RWPE2 (cell line): ENCODE measurements around the gene TMEM106C.

Source experiments
- ATAC-seq: fragments of 200-7000 bp; cut with Tn5 transposase; 3 replicates; pipeline ENCODE4 v1.9.1; 2021; ENCODE audit warnings: low read depth
- DNase-seq: peaks from one replicate; pipeline ENCODE4 v3.0.0-alpha.2; 2020; ENCODE audit warnings: low spot score
- H3K27ac ChIP-seq: fragments of 450-650 bp; 2 replicates; pipeline ENCODE4 v1.5.1; 2017; ENCODE audit warnings: mild to moderate bottlenecking; ENCODE audit not compliant: poor library complexity, severe bottlenecking
- H3K27me3 ChIP-seq: fragments of 250-450 bp; sonication (Bioruptor Pico); 2 replicates; pipeline ENCODE4 v1.5.1; 2021; ENCODE audit warnings: mild to moderate bottlenecking, moderate library complexity; ENCODE audit not compliant: insufficient read depth, poor library complexity, severe bottlenecking
- H3K36me3 ChIP-seq: fragments of 250-450 bp; sonication (Bioruptor Pico); 2 replicates; pipeline ENCODE4 v1.5.1; 2020; ENCODE audit warnings: low read depth, mild to moderate bottlenecking, moderate library complexity
- H3K4me1 ChIP-seq: fragments of 250-450 bp; sonication (Bioruptor Pico); 2 replicates; pipeline ENCODE4 v1.5.1; 2021; ENCODE audit warnings: mild to moderate bottlenecking, moderate library complexity; ENCODE audit not compliant: insufficient read depth, poor library complexity, severe bottlenecking
- H3K4me3 ChIP-seq: fragments of 250-450 bp; sonication (Bioruptor Pico); 2 replicates; pipeline ENCODE4 v1.5.1; 2021; ENCODE audit warnings: mild to moderate bottlenecking, moderate library complexity; ENCODE audit not compliant: severe bottlenecking
- H3K9me3 ChIP-seq: fragments of 250-450 bp; sonication (Bioruptor Pico); 2 replicates; pipeline ENCODE4 v1.5.1; 2021; ENCODE audit warnings: mild to moderate bottlenecking, moderate library complexity; ENCODE audit not compliant: severe bottlenecking
- TF ChIP-seq, protein P1 (sequence below): fragments of 450-650 bp; IDR thresholded peaks from one replicate; pipeline ENCODE4 v1.5.1; 2017; ENCODE audit warnings: mild to moderate bottlenecking, moderate library complexity; ENCODE audit not compliant: poor library complexity, severe bottlenecking

TMEM106C gene

GRCh38 chr12:48015954-48016353 is 52.6 kb downstream of the TMEM106C start:
- Histone ChIP-seq H3K27me3 (peaks cover 3% of the 10 kb centered on the region), H3K27ac (no peak overlapping the region), H3K36me3 (no peaks in the 10 kb centered on the region), H3K4me1 (no peaks in the 10 kb centered on the region), H3K9me3 (no peaks in the 10 kb centered on the region), H3K4me3 (no peak overlapping the region)
- TF ChIP-seq, protein P1, sequence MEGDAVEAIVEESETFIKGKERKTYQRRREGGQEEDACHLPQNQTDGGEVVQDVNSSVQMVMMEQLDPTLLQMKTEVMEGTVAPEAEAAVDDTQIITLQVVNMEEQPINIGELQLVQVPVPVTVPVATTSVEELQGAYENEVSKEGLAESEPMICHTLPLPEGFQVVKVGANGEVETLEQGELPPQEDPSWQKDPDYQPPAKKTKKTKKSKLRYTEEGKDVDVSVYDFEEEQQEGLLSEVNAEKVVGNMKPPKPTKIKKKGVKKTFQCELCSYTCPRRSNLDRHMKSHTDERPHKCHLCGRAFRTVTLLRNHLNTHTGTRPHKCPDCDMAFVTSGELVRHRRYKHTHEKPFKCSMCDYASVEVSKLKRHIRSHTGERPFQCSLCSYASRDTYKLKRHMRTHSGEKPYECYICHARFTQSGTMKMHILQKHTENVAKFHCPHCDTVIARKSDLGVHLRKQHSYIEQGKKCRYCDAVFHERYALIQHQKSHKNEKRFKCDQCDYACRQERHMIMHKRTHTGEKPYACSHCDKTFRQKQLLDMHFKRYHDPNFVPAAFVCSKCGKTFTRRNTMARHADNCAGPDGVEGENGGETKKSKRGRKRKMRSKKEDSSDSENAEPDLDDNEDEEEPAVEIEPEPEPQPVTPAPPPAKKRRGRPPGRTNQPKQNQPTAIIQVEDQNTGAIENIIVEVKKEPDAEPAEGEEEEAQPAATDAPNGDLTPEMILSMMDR = no peak
- ATAC-seq (no peak), DNase-seq (no peak)

- Histone ChIP-seq H3K36me3 (no peaks in the 10 kb centered on the region), H3K4me3 (no peak overlapping the region), H3K9me3 (no peaks in the 10 kb centered on the region), H3K27ac (no peak overlapping the region), H3K4me1 (no peaks in the 10 kb centered on the region), H3K27me3 (peaks cover 3% of the 10 kb centered on the region)
- no peak for ATAC-seq
- TF ChIP-seq, protein P1 = no peak
- DNase-seq = no peak
Measured at GRCh38 chr12:48016373-48017020, 53.1 kb downstream of the TMEM106C start.

DNA sequence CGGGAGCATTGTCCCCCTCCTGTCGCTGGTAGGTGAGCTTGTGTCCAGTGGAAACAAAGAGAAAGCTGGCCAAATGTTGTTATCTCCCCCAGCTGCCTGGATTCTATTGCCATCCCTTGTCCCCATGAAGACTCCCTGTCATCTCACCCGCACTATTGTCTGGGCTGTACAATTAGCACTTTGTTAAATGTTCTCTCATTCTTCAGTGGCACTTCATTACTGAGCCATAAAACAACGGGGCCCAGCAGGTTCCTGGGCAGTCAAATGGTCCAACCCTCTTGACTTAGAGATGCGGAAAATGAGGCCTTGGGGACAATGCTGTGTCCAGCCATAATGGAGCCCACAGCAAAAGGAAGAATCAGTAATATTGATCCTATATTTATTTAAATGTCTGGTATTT is 54.1 kb downstream of the TMEM106C start:
- no peaks in the 10 kb centered on the region for H3K36me3 ChIP-seq
- no peaks in the 10 kb centered on the region for H3K9me3 ChIP-seq
- no peak overlapping the region for H3K27ac ChIP-seq
- no peaks in the 10 kb centered on the region for H3K27me3 ChIP-seq
- ATAC-seq (no peak), DNase-seq (no peak)
- peaks cover 3% of the 10 kb centered on the region for H3K4me1 ChIP-seq
- TF ChIP-seq, protein P1 = no peak
- no peak overlapping the region for H3K4me3 ChIP-seq

GRCh38 chr12:48017921-48018617 is 54.7 kb downstream of the TMEM106C start:
- ATAC-seq (no peak), DNase-seq (no peak)
- TF ChIP-seq, protein P1 = no peak
- Histone ChIP-seq H3K9me3 (no peaks in the 10 kb centered on the region), H3K27me3 (no peaks in the 10 kb centered on the region), H3K27ac (no peak overlapping the region), H3K4me3 (no peak overlapping the region), H3K4me1 (peaks cover 3% of the 10 kb centered on the region), H3K36me3 (no peaks in the 10 kb centered on the region)
